GM20000 (cell line): ENCODE measurements around the gene NTHL1.
"Not testable (repeated sequence)": the region's sequence is repeated elsewhere in the genome, so short reads cannot be mapped to it uniquely, and the experiment has no call there.

Experiments used
- DNase-seq: peaks from one replicate; pipeline ENCODE4 v3.0.0; 2012; ENCODE audit warnings: low spot score
- CTCF ChIP-seq: IDR thresholded peaks from 2 replicates; pipeline ENCODE4 v1.5.1; 2012; ENCODE audit warnings: mild to moderate bottlenecking, control low read depth; ENCODE audit errors: extremely low read depth, missing control alignments

Gene NTHL1

GRCh38 chr16:2019518-2019920 is 28.1 kb downstream of the NTHL1 start, which contains the start of gene NPW:
TSS of gene NPW (plus strand) at chr16:2019785.
- no peak for TF ChIP-seq CTCF
- no peak for DNase-seq

- DNase-seq = no peak
- TF ChIP-seq CTCF = peak; percentile 8
Measured at GRCh38 chr16:2016407-2016922, 31.2 kb downstream of the NTHL1 start.

GRCh38 chr16:2015947-2016208 is 31.8 kb downstream of the NTHL1 start:
- no peak for DNase-seq
- no peak for TF ChIP-seq CTCF

- no peak for TF ChIP-seq CTCF
- DNase-seq = no peak
Measured at GRCh38 chr16:2015117-2015946, 32.3 kb downstream of the NTHL1 start.

- DNase-seq = no peak
- no peak for TF ChIP-seq CTCF
Measured at GRCh38 chr16:2013527-2013926, 34.1 kb downstream of the NTHL1 start.

GRCh38 chr16:2011726-2012125 is 35.9 kb downstream of the NTHL1 start:
- DNase-seq = not testable (repeated sequence)

GRCh38 chr16:2009791-2010510 is 37.7 kb downstream of the NTHL1 start, which contains the start of gene ZNF598:
TSS of gene ZNF598 (minus strand) at chr16:2009821.
- no peak for TF ChIP-seq CTCF
- DNase-seq = peak; percentile 99
